ENCODE results near the gene TGFBR3.

Gene TGFBR3

DNA sequence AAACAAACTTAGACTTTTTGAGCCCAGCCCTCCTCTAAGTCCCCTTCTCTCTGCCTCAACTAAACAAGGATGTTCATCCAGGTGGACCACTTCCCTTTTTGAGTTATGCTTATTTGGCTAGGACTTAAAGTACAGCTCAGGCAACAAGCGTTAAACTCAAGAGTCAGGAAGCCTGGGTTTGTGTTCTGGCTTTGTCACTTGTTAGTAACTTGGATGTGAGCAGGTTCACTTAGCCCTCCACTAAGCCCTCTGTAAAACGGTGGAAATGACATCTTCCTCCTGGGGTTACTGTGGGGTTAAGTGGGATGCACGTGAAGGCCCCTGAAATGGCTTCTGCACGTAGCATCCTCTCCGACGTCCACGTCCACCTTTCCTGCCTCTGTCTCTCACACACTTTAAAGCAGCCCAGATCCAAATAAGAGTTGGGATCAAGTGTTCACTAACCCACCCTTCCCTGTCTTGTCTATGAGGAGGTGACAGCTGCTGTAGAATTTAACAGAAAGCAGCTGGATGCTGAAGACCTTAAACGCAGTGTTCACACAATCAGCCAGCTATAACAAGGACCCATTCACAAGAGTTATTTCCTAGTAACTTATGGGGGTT is 152.7 kb downstream of the TGFBR3 start:
- no peak for DNase-seq (ENCODE audit: low read depth, low spot score)

DNA sequence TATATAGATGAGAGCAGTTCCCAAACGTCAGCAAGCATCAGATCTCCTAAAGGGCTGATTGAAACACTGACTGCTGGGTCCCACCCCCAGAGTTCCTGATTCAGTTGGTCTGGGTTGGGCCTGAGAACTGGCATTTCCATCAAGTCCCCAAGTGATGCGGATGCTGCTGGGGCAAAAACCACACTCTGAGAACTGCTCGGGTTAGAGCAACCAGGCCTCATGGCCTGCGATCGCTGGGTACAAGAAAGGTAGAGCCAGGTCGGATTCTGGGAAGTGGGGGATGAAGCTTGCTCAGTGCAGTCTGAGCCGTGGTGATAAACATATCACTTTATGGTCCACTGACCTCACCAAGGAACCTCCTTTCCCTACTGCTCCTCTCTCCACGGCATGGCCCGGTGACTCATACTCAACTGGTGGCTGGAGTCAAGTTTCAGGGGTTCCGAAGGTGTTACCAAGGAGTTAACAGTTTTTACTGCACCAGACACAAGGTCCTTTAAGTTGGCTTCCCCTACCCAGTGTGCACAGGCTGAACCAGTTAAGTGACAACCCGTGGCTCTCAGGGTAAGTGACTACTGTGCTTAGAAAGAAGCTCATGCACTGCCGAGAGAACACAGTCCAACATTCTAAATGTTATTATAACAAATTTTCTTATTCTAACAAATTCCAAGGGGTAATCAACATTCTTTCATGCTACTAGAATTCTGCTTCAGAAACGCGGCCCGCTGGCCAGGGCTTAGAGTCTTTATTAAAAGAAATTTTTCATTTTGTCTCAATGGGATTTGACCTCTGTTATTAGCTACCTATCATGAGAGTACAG is 153.5 kb downstream of the TGFBR3 start:
- no peak for DNase-seq (ENCODE audit: low read depth, low spot score)

DNA sequence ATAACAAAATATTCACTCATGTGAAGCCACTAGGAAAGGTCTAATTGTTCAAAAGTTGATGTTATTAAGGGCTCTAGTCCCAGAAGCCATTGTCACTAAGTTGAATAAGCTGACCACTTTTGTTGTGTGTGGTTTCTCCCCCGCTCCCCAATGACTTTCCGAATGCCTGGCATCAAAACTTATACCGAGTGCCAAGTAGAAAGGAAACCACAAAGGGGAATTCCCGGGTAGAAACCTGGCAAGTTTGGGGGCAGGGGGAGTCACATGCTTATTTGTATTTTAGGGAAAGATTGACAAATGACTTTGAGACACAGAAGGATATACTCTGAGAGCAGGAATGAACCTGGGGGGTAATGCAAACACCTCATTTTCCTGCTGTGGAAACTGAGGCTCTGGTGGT is 154.1 kb downstream of the TGFBR3 start:
- DNase-seq (ENCODE audit: low read depth, low spot score): no peak

DNA sequence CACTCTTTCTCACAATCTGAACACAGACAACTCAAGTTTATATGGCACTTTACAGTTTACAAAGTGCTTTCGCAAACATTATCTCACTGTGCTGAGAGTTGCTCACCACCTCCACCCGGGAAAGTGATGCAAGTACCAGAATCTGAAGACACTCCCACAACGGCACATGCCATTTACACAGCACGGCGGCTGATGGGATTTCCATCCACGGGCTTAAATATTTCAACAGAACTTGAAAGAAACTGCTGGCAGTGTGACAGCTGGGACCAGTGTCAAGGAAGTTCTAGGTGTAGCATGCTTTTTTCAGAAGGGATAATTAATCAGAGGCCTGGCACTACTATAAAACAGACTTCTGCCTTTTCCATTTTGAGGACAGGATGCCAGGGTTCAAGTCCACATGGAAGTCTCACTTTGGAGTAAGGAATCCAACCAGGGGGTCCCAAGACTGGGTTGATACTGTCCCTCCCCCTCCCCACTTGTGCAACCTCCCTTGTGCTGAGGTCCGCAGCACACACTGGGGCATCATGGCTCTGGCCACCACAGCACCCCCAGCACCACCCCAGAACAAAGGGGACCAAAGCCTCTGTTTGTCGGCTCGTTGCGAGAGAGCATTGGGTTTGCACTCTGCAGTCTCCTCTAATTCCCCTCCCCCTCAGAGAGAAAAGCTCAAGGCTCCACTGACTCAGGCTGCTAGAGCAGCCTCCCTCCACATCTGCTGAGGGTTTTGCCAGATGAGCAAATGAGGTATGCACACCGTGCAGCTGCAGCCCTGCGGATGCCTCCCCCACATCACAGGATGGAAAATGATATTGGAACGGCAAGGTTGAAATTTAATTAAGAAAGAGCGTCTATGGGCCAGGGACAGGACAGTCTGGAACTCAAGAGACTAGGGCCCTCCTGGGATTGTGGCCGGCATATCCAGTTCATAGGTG is 154.9 kb downstream of the TGFBR3 start:
- no peak for DNase-seq (ENCODE audit: low read depth, low spot score)

DNA sequence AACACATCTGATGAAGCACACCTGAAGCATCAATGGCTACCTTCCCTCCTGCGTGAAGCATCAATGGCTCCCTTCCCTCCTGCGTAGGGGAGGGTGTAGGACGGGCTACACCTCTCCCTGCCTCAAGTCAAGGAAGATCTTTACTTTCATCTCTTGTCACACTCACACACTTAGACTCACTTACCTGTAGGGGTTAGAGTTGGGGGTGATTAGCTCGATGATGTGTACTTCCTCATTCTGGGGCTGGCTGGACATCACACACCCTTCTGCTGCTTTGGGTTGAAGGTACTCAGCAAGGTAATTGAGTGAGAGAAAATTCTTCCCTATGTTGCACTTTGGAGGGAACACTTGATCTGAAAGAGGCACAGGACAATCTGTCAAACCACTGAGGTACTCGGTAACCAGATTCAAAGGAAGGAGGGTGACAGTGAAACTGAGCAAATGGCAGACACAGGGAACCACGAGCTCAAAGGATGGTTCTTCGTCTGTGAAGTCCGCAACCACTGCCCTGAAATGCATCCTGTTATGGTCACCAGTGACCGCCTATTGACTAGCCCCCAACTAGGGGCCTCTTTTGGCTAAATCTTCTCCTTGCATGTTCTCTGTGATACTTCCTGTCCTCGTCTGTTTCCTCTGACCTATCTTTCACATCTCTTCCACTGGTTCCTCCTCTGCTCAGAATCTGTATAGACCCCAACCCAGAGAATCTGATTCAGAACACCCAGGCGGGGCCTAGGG is 156.2 kb downstream of the TGFBR3 start:
- no peak for DNase-seq (ENCODE audit: low read depth, low spot score)

DNA sequence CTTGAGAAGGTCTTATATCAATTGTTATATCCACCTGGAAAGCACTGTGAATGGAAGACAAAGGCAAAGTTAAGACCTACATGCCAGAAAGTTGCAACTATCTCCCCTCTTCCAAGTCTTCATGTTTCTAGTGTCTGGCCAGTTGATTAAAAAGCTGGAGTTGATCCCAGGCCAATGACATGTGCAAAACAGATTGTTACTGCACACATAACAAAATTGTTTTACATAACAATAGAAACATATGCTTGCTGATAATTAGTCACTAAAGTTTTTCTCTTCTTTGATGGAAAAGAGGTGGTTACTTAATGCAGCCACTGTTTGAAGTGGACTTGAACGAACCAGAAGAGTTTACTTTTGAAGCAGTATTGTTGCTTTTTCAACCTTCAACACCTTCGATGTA is 158.2 kb downstream of the TGFBR3 start:
- DNase-seq (ENCODE audit: low read depth, low spot score): no peak

DNA sequence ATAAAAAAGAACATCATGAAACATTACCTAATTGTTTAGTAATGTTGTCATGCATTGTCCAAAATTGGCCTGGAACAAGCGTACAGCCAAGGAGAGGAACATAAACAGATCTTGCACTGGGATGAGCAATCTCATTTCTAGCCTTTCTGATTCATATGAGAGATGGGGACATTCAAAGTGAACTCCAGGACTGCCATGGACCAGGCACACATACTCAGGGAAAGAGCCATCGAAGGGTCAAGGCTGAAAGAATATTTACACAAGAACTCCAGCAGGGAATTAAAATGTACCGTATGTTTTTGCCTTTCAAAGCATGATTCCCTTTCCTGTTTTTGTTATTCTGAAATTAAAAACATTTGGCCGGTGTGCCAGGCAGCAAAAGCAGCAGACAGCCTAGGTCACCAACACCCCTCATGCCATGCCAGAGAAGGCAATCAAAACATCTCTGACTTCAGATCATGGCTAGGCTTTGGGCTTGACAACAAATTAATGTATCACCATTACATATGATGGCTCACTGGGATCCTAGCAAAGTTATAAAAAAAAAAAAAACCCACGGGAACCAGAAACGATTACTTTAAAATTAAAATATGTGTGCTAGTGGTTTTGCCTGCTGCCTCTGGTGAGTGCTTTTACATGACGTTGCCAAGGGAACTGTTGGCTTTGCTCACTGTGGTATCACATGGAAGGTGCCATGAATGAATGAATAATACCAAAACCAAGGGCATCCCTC is 159.8 kb downstream of the TGFBR3 start:
- DNase-seq (ENCODE audit: low read depth, low spot score): no peak

DNA sequence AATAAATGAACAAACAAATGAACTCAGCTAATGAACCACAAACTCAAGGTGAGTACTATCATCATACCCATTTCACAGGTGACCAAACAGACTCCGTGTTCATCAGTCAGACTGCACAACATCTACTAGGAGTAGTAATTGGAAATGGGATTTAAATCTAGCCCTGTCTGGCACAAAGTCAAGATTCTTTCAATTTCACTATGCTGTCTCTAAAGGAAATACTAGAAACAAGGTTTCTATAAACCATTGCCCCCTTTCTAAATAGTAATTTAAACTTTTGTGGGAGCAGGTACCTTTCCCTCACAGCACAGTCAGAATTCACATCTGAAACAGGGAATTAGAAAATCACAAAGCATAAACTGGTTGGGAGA is 160.3 kb downstream of the TGFBR3 start:
- DNase-seq (ENCODE audit: low read depth, low spot score): no peak

DNA sequence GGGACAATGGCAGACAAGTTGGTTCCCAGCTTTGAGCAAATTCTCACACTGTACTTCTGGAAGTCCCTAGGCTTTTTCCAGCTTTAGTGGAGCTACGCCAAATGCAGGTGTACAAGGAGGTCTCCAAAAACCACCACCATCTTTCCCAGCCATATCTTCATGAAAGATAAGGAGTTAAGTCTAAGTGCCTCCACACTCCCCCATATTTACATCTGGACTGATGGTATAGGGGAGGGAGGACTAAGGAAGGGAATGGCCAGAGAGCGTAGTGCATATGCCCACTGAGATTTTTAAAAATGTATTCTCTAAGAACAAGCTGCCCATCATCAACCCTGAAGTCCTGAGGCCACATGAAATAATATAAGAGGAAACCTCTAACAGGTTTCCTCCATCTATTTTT is 161.3 kb downstream of the TGFBR3 start:
- DNase-seq (ENCODE audit: low read depth, low spot score): no peak

DNA sequence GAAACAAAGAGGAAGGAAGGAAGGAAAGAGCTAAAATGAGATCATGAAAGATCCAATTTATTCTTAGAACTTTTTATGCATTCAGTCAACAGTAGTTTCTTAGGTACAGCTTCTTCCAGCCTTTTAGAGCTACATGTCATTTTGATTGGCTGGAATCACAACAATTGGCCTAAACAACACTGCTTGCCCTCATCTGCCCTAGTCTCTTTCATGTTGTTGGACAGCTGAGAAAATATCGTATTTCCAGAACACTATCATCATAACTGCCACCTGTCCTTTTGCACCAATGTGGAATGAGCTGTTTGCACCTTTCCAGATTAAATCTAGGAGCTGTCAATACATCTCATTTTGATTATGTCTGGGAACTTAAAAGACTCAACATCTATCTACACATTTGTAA is 161.7 kb downstream of the TGFBR3 start:
- no peak for DNase-seq (ENCODE audit: low read depth, low spot score)

DNA sequence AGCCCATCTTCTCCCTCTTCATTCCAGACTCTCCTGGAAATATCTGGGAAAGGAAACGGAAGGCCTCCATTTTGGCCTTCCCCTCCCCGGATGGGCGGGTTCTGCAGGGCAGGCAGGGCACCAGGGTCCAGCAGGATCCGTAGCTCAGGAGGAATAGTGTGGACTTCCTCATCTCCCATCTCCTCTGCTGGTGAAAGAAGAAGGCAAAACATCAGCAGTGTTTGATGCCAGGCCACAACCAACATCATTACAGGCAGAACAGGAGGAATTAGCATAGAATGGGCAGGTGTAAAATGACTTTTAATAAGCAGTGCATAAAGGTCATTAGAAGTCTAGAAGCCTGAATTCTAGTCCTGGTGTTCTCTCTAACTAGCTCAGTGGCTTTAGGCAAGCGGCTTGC is 165.9 kb downstream of the TGFBR3 start:
- DNase-seq (ENCODE audit: low read depth, low spot score): no peak

DNA sequence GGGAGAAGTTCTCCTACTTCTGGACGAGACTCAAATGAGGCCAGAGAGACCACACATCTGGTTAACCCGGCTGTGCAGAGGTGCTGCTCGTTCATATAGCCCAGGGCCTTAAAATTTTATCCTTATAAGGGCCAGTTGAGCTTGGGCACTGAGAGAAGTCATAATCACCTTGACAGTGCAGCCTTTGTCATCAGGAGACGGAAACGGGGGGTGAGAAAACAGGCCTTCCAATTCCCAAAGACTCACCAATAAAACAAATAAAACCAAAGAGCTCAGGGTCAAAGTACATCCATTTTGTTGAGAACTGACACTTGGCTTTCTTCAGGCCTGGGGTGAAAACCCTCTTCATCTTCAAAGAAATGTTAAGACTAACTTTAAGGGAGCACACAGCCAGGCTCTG is 167.1 kb downstream of the TGFBR3 start:
- DNase-seq (ENCODE audit: low read depth, low spot score): no peak

DNA sequence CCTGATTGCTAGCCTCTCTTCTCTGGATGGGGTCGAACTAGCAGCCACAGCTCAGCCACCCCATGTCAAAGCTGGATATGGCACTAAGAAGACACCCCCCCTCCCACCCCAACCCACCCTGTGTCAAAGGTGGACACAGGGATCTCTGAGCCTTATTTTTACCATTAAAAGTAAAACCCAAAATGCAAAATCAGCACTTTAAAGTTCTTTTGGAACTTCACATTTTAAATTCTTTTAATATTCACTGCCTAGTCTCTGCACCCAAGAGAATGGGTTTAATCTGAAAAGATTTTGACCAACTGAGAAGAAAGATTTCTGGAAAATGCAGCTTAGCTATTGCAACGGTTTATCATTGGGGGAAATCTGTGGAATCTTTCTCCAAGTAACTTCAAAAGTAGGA is 167.6 kb downstream of the TGFBR3 start:
- no peak for DNase-seq (ENCODE audit: low read depth, low spot score)

DNA sequence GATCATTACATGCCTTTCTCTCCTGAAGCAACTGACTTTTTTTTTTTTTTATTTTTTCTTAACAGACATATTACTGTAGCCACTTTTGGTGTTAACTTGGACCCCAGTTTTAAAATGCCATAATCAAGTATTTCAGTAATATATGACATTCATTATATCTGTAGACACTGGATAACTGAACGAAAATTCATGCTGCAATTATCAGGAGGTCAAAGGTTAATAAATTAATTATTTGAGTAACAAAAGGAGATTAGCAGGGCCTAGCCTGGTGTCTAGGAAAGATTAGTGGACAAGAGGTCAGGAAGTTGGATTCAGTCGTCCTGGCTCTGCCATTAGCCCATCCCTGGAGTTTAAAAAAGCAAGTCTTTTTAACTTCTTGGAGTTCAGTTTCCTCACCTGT is 168.1 kb downstream of the TGFBR3 start:
- no peak for DNase-seq (ENCODE audit: low read depth, low spot score)

DNA sequence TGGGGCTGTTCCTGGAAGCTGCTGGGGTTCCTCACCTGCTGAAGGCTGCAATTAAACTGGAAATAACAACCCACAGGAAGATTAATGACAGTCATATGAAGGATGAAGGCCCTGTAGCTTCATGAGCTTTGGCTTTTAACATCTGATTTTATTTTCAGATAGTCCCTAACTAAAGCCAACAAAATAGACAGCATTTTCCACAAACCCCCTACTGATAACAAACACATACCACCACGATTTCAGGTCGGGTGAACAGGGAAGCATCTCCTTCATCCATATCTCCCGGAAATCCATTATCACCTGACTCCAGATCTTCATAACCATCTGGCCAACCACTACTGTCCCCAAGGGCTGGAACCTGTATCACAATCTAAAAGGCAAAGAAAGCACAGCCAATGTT is 169.6 kb downstream of the TGFBR3 start:
- no peak for DNase-seq (ENCODE audit: low read depth, low spot score)

DNA sequence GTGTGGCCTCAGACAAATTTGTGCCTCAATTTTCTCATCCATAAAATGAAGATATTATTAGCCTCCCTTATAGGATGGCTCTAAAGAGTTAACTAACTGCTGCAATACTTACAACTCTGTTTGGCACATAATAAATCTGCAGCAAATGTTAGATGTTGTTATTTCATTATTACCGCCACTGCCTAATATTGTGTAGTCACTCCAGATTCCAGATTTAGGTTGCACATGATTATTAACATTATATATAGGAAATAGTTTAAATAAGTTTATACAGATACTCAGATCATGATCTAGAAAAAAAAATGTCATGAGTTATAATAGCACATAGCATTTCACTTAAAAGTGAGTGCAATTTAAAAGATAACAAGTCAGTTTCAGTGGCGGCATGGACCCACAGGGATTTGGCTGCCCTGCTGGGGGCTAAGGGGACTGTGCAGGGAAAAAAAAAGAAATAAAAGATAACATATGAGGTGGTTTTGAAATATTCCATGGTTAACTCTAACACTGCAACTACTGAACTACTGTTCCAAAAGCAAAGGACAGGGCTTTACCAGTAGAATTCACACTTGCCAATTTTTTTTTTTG is 170.4 kb downstream of the TGFBR3 start:
- no peak for DNase-seq (ENCODE audit: low read depth, low spot score)

DNA sequence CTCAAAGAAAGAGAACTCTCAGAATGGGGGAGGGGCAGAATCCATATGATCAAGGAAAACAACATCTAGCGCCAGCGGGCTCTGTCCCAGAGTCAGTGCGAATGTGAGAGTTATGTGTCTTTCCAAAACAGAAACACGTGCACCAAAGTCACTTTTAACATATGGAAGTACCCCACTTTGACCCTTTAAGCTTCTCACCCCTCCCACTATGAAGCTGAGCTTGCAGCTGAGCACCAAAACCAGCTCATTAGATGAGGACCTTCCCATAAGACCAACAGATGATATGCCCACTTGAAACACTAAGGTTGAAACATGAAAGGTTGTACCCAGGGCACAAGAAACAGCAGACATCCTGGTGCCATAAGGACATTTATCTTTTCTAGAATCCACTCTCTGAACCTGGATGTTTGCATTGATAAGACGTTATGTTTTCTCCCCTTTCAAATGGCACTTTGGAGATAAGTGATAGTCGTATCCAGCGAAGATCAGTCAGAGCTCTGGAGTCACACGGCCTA is 171.0 kb downstream of the TGFBR3 start:
- DNase-seq (ENCODE audit: low read depth, low spot score): no peak

DNA sequence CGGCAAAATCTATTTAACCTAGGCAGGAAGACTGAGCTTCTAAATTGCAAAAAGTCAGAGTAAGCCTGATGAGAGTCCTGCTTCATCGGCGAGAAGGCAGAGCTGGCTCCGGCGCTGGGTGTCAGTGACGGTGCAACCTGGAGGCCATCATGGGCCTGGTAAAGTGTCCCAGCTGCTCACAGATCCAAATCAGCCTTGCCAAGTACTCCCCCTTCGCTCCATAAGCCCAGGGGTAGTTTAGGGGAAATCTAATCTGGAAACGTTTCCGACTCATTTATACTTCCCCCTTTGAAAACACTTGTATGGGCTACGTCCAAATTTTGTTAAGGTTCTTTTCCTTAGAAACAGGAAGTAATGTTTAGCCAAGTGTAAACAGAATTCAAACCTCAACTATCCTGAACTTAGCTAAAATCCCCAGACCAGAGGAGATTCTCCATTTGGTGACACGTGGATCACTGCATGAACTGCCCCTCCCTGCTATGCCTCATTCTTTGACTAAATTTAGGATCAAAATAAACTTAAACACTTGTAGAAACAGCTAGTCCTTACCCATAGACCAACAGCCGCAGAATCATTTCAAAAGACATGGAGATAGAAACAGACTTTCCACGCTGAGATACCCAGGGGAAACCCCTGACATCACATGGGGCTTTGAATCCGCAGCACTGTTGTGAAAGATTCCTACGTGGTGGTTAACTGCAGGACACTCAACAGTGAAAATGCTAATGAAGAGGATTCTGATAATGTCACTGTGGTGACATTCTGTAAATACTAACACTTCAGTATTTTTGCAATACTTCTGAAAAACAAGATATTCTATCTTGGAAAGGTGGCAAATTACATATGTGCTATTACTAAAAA is 172.7 kb downstream of the TGFBR3 start:
- DNase-seq (ENCODE audit: low read depth, low spot score): no peak

DNA sequence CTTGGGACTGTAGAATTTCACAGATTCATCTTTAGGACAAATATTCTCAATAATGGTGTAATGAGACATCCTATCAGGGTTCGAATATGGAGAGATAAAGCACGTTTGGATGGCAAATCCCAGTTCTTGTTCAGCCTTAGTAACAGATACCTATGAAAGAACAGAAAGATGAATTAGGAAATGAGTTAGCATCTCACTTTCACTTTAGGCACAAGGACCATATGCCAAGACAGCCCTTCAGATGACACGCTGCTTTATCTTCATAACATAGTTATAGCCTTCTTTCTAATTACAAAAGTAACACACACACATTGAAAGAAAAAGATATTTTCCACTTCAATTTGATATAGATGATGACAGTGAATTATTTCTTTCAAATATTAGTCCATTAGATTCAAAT is 173.6 kb downstream of the TGFBR3 start:
- DNase-seq (ENCODE audit: low read depth, low spot score): no peak

Data from activated CD4-positive, CD25-positive, alpha-beta regulatory T cell treated with anti-CD3 and anti-CD28 coated beads, Interleukin-2, amount 50 U/mL, for 16 hours (primary cell).